GM23338 (cell line): ENCODE data around the gene GRM8. TPM values are rescaled to one million over a fixed set of nuclear protein-coding genes. Genes with fewer than 3 reads are reported as not detected.

Experiments used
- ATAC-seq: fragments of 200-7000 bp; cut with Tn5 transposase; 3 replicates; pipeline ENCODE4 v1.9.1; 2020
- DNase-seq: peaks from one replicate; pipeline ENCODE4 v3.0.0-alpha.2; 2015; ENCODE audit warnings: low spot score
- H2AFZ ChIP-seq: fragments of 200-600 bp; sonication (generic); 2 replicates; pipeline ENCODE4 v1.8.0; 2016; ENCODE audit warnings: antibody characterized with exemption, mild to moderate bottlenecking, moderate library complexity
- H3F3A ChIP-seq: fragments of 200-600 bp; sonication (generic); replicated peaks from 2 replicates; pipeline ENCODE4 v1.8.0; 2017; ENCODE audit warnings: antibody characterized with exemption, mixed run types, low read depth
- H3K27ac ChIP-seq: fragments of 200-600 bp; sonication (generic); 2 replicates; pipeline ENCODE4 v1.6.1; 2016; ENCODE audit warnings: low read depth
- H3K27me3 ChIP-seq: fragments of 200-600 bp; sonication (generic); 2 replicates; pipeline ENCODE4 v1.8.0; 2016; ENCODE audit warnings: mild to moderate bottlenecking, mixed run types, moderate library complexity; ENCODE audit not compliant: insufficient read depth
- H3K36me3 ChIP-seq: fragments of 200-600 bp; sonication (generic); 2 replicates; pipeline ENCODE4 v1.8.0; 2016; ENCODE audit warnings: mild to moderate bottlenecking; ENCODE audit not compliant: insufficient read depth
- H3K4me1 ChIP-seq: fragments of 200-600 bp; sonication (generic); 2 replicates; pipeline ENCODE4 v1.8.0; 2016; ENCODE audit warnings: mild to moderate bottlenecking, moderate library complexity; ENCODE audit not compliant: insufficient read depth
- H3K4me2 ChIP-seq: fragments of 200-600 bp; sonication (generic); 2 replicates; pipeline ENCODE4 v1.7.1; 2017; ENCODE audit warnings: mixed run types
- H3K4me3 ChIP-seq: fragments of 200-600 bp; sonication (generic); 2 replicates; pipeline ENCODE4 v1.6.1; 2016; ENCODE audit warnings: mixed run types
- H3K79me2 ChIP-seq: fragments of 200-600 bp; sonication (generic); replicated peaks from 2 replicates; pipeline ENCODE4 v1.8.0; 2017; ENCODE audit warnings: mild to moderate bottlenecking; ENCODE audit not compliant: insufficient read depth
- H3K9me2 ChIP-seq: fragments of 200-600 bp; sonication (generic); 2 replicates; pipeline ENCODE4 v1.8.0; 2017; ENCODE audit not compliant: insufficient read depth
- H4K20me1 ChIP-seq: fragments of 200-600 bp; sonication (generic); replicated peaks from 2 replicates; pipeline ENCODE4 v1.8.0; 2017; ENCODE audit warnings: mild to moderate bottlenecking; ENCODE audit not compliant: insufficient read depth
- H3K27ac Mint-ChIP-seq: 2 replicates; pipeline ENCODE4 v1.8.0; 2020; ENCODE audit warnings: inconsistent platforms, mild to moderate bottlenecking, moderate library complexity, mixed read lengths
- H3K27me3 Mint-ChIP-seq: 3 replicates; pipeline ENCODE4 v1.8.0; 2022; ENCODE audit warnings: low read depth, mild to moderate bottlenecking, moderate library complexity, mixed read lengths, inconsistent platforms; ENCODE audit not compliant: insufficient read depth, poor library complexity
- H3K36me3 Mint-ChIP-seq: 3 replicates; pipeline ENCODE4 v1.8.0; 2021; ENCODE audit warnings: low read depth, mild to moderate bottlenecking, inconsistent platforms, moderate library complexity, mixed read lengths
- H3K4me1 Mint-ChIP-seq: 3 replicates; pipeline ENCODE4 v1.8.0; 2020; ENCODE audit warnings: mild to moderate bottlenecking, inconsistent platforms, mixed read lengths
- H3K4me3 Mint-ChIP-seq: 3 replicates; pipeline ENCODE4 v1.8.0; 2021; ENCODE audit warnings: moderate library complexity, mild to moderate bottlenecking, inconsistent platforms, mixed read lengths
- H3K9me3 Mint-ChIP-seq: 3 replicates; pipeline ENCODE4 v1.8.0; 2020; ENCODE audit warnings: moderate library complexity, mild to moderate bottlenecking, inconsistent platforms, mixed read lengths
- CREB1 ChIP-seq: fragments of 250-450 bp; sonication (Bioruptor Pico); IDR thresholded peaks from 2 replicates; pipeline ENCODE4 v1.5.0; 2020; ENCODE audit warnings: low read depth, mild to moderate bottlenecking, moderate library complexity
- EZH2 ChIP-seq: fragments of 200-600 bp; sonication (generic); IDR thresholded peaks from one replicate; pipeline ENCODE4 v1.8.0; 2017; ENCODE audit warnings: antibody characterized with exemption, mild to moderate bottlenecking, low read depth; ENCODE audit not compliant: unreplicated experiment
- EZH2phosphoT487 ChIP-seq: fragments of 200-600 bp; sonication (generic); IDR thresholded peaks from one replicate; pipeline ENCODE4 v1.8.1; 2018; ENCODE audit warnings: antibody characterized with exemption; ENCODE audit not compliant: unreplicated experiment
- JUNB ChIP-seq: IDR thresholded peaks from one replicate; pipeline ENCODE4 v1.6.1; 2016; ENCODE audit warnings: antibody characterized with exemption; ENCODE audit not compliant: unreplicated experiment
- NANOG ChIP-seq: IDR thresholded peaks from 2 replicates; pipeline ENCODE4 v1.6.1; 2016; ENCODE audit warnings: antibody characterized with exemption, borderline replicate concordance
- POLR2AphosphoS5 ChIP-seq: IDR thresholded peaks from 2 replicates; pipeline ENCODE4 v1.6.1; 2016; ENCODE audit warnings: antibody characterized with exemption, low read depth
- STAT1 ChIP-seq: IDR thresholded peaks from one replicate; pipeline ENCODE4 v1.6.1; 2016; ENCODE audit warnings: antibody characterized with exemption; ENCODE audit not compliant: unreplicated experiment
- ZNF114 ChIP-seq: fragments of 250-450 bp; sonication (Bioruptor Pico); IDR thresholded peaks from 2 replicates; pipeline ENCODE4 v1.5.0; 2020; ENCODE audit warnings: mild to moderate bottlenecking, moderate library complexity
- ZNF331 ChIP-seq: fragments of 250-450 bp; sonication (Bioruptor Pico); IDR thresholded peaks from 2 replicates; pipeline ENCODE4 v1.5.0; 2020; ENCODE audit warnings: low read depth, mild to moderate bottlenecking, moderate library complexity
- polyA plus RNA-seq: library from polyadenylated mRNA; unstranded; fragments of >200 nt; fragmentation: Nextera tagmentation; extraction: Ambion mirVana; gene quantifications from 2 replicates; pipeline ENCODE4 v1.2.1, GENCODE V29; 2016
- total RNA-seq: library from RNA; depleted of rRNA; stranded (reverse); fragments of >200 nt; shearing (Covaris generic); gene quantifications from 2 replicates; pipeline ENCODE4 v1.2.3, GENCODE V29; 2014
- TF ChIP-seq, protein P1 (sequence below), 2 experiments: fragments of 200-600 bp in 1 of 2; sonication (generic) in 1 of 2; conservative IDR thresholded peaks; 2 replicates each; pipeline versions ENCODE4 v1.5.1 to v1.6.1; 2016 to 2017; ENCODE audit warnings: antibody characterized with exemption in 2 of 2, low read depth in 2 of 2, mild to moderate bottlenecking in 2 of 2, moderate library complexity in 1 of 2
- TF ChIP-seq, protein P2 (sequence below): IDR thresholded peaks from one replicate; pipeline ENCODE4 v1.6.1; 2018; ENCODE audit warnings: antibody characterized with exemption; ENCODE audit not compliant: unreplicated experiment
- TF ChIP-seq, protein P3 (sequence below): IDR thresholded peaks from 2 replicates; pipeline ENCODE4 v1.6.1; 2016; ENCODE audit warnings: antibody characterized with exemption
- TF ChIP-seq, protein P4 (sequence below): fragments of 250-450 bp; sonication (Bioruptor Pico); IDR thresholded peaks from 2 replicates; pipeline ENCODE4 v1.5.0; 2020; ENCODE audit warnings: mild to moderate bottlenecking, moderate library complexity

Gene GRM8
- total and polyA plus RNA-seq, 2 experiments from 2014 or later: 1.9 to 6.6 TPM

DNA sequence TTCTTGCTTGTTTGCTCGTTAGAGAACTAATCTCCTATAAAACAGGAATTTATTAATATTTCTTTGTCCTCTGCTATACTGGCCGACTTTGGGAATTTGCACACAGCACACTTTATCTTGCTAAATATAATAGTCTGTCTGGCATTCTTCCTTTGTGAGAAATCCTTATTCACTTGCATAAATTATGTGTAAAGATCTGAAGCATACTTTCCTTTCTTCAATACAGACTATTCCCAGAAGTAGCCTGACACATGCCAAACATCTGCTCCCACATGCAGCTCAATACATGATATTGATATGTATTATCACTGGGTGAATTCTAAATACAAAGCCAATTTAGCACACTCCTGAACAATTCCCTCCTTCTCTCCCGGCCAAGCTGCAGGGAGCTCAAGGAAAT, 273.9 kb downstream of the GRM8 start:
- H3K4me2 ChIP-seq: no peak overlapping the region
- H4K20me1 ChIP-seq: no peaks in the 10 kb centered on the region
- H3K27ac Mint-ChIP-seq: no peak overlapping the region

More for the DNA sequence above, 273.9 kb downstream of the GRM8 start:
- H3K4me3 ChIP-seq: no peak overlapping the region
- H3K4me1 ChIP-seq: peaks cover 7% of the 10 kb centered on the region; the same call in 1 of the 2 replicates
- H3K36me3 ChIP-seq: no peaks in the 10 kb centered on the region
- H3K4me3 Mint-ChIP-seq: no peak overlapping the region
- no peak for DNase-seq
- H3K27me3 Mint-ChIP-seq: peaks cover 2% of the 10 kb centered on the region
- no peak for TF ChIP-seq CREB1 (CRISPR knock-in tag)
- TF ChIP-seq ZNF331 (CRISPR knock-in tag): no peak
- TF ChIP-seq, protein P1, sequence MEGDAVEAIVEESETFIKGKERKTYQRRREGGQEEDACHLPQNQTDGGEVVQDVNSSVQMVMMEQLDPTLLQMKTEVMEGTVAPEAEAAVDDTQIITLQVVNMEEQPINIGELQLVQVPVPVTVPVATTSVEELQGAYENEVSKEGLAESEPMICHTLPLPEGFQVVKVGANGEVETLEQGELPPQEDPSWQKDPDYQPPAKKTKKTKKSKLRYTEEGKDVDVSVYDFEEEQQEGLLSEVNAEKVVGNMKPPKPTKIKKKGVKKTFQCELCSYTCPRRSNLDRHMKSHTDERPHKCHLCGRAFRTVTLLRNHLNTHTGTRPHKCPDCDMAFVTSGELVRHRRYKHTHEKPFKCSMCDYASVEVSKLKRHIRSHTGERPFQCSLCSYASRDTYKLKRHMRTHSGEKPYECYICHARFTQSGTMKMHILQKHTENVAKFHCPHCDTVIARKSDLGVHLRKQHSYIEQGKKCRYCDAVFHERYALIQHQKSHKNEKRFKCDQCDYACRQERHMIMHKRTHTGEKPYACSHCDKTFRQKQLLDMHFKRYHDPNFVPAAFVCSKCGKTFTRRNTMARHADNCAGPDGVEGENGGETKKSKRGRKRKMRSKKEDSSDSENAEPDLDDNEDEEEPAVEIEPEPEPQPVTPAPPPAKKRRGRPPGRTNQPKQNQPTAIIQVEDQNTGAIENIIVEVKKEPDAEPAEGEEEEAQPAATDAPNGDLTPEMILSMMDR (conservative IDR thresholded peaks at IDR 0.05; ENCODE audit: low read depth in 2 of 2): no peak
- TF ChIP-seq, protein P2, sequence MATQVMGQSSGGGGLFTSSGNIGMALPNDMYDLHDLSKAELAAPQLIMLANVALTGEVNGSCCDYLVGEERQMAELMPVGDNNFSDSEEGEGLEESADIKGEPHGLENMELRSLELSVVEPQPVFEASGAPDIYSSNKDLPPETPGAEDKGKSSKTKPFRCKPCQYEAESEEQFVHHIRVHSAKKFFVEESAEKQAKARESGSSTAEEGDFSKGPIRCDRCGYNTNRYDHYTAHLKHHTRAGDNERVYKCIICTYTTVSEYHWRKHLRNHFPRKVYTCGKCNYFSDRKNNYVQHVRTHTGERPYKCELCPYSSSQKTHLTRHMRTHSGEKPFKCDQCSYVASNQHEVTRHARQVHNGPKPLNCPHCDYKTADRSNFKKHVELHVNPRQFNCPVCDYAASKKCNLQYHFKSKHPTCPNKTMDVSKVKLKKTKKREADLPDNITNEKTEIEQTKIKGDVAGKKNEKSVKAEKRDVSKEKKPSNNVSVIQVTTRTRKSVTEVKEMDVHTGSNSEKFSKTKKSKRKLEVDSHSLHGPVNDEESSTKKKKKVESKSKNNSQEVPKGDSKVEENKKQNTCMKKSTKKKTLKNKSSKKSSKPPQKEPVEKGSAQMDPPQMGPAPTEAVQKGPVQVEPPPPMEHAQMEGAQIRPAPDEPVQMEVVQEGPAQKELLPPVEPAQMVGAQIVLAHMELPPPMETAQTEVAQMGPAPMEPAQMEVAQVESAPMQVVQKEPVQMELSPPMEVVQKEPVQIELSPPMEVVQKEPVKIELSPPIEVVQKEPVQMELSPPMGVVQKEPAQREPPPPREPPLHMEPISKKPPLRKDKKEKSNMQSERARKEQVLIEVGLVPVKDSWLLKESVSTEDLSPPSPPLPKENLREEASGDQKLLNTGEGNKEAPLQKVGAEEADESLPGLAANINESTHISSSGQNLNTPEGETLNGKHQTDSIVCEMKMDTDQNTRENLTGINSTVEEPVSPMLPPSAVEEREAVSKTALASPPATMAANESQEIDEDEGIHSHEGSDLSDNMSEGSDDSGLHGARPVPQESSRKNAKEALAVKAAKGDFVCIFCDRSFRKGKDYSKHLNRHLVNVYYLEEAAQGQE: no peak
- no peak for TF ChIP-seq POLR2AphosphoS5
- TF ChIP-seq, protein P3, sequence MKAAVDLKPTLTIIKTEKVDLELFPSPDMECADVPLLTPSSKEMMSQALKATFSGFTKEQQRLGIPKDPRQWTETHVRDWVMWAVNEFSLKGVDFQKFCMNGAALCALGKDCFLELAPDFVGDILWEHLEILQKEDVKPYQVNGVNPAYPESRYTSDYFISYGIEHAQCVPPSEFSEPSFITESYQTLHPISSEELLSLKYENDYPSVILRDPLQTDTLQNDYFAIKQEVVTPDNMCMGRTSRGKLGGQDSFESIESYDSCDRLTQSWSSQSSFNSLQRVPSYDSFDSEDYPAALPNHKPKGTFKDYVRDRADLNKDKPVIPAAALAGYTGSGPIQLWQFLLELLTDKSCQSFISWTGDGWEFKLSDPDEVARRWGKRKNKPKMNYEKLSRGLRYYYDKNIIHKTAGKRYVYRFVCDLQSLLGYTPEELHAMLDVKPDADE: no peak
- no peak for TF ChIP-seq EZH2
- TF ChIP-seq STAT1: no peak
- TF ChIP-seq NANOG: no peak
- TF ChIP-seq, protein P4, sequence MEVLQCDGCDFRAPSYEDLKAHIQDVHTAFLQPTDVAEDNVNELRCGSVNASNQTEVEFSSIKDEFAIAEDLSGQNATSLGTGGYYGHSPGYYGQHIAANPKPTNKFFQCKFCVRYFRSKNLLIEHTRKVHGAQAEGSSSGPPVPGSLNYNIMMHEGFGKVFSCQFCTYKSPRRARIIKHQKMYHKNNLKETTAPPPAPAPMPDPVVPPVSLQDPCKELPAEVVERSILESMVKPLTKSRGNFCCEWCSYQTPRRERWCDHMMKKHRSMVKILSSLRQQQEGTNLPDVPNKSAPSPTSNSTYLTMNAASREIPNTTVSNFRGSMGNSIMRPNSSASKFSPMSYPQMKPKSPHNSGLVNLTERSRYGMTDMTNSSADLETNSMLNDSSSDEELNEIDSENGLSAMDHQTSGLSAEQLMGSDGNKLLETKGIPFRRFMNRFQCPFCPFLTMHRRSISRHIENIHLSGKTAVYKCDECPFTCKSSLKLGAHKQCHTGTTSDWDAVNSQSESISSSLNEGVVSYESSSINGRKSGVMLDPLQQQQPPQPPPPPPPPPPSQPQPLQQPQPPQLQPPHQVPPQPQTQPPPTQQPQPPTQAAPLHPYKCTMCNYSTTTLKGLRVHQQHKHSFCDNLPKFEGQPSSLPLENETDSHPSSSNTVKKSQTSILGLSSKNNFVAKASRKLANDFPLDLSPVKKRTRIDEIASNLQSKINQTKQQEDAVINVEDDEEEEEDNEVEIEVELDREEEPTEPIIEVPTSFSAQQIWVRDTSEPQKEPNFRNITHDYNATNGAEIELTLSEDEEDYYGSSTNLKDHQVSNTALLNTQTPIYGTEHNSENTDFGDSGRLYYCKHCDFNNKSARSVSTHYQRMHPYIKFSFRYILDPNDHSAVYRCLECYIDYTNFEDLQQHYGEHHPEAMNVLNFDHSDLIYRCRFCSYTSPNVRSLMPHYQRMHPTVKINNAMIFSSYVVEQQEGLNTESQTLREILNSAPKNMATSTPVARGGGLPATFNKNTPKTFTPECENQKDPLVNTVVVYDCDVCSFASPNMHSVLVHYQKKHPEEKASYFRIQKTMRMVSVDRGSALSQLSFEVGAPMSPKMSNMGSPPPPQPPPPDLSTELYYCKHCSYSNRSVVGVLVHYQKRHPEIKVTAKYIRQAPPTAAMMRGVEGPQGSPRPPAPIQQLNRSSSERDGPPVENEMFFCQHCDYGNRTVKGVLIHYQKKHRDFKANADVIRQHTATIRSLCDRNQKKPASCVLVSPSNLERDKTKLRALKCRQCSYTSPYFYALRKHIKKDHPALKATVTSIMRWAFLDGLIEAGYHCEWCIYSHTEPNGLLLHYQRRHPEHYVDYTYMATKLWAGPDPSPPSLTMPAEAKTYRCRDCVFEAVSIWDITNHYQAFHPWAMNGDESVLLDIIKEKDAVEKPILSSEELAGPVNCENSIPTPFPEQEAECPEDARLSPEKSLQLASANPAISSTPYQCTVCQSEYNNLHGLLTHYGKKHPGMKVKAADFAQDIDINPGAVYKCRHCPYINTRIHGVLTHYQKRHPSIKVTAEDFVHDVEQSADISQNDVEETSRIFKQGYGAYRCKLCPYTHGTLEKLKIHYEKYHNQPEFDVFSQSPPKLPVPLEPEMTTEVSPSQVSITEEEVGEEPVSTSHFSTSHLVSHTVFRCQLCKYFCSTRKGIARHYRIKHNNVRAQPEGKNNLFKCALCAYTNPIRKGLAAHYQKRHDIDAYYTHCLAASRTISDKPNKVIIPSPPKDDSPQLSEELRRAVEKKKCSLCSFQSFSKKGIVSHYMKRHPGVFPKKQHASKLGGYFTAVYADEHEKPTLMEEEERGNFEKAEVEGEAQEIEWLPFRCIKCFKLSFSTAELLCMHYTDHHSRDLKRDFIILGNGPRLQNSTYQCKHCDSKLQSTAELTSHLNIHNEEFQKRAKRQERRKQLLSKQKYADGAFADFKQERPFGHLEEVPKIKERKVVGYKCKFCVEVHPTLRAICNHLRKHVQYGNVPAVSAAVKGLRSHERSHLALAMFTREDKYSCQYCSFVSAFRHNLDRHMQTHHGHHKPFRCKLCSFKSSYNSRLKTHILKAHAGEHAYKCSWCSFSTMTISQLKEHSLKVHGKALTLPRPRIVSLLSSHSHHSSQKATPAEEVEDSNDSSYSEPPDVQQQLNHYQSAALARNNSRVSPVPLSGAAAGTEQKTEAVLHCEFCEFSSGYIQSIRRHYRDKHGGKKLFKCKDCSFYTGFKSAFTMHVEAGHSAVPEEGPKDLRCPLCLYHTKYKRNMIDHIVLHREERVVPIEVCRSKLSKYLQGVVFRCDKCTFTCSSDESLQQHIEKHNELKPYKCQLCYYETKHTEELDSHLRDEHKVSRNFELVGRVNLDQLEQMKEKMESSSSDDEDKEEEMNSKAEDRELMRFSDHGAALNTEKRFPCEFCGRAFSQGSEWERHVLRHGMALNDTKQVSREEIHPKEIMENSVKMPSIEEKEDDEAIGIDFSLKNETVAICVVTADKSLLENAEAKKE (CRISPR knock-in tag): no peak
- no peak for TF ChIP-seq ZNF114 (CRISPR knock-in tag)
- no peak for TF ChIP-seq JUNB
- no peak for TF ChIP-seq EZH2phosphoT487
- peaks cover 4% of the 10 kb centered on the region; the same call in 2 of the 3 replicates for H3K4me1 Mint-ChIP-seq
- no peaks in the 10 kb centered on the region for H3F3A ChIP-seq
- H3K36me3 Mint-ChIP-seq: no peaks in the 10 kb centered on the region
- H2AFZ ChIP-seq: no peak overlapping the region
- H3K79me2 ChIP-seq: no peaks in the 10 kb centered on the region
- H3K9me3 Mint-ChIP-seq: no peaks in the 10 kb centered on the region
- no peaks in the 10 kb centered on the region; the same call in 1 of the 2 replicates for H3K9me2 ChIP-seq
- no peak overlapping the region for H3K27ac ChIP-seq
- ATAC-seq: no peak
- no peaks in the 10 kb centered on the region for H3K27me3 ChIP-seq
